Thymus (tissue), 2 donors: ENCODE measurements around the gene ZDHHC3. TPM values are rescaled to one million over a fixed set of nuclear protein-coding genes. Genes with fewer than 3 reads are reported as not detected.

ENCODE experiments used
- polyA plus RNA-seq: library from polyadenylated mRNA; stranded (reverse); fragments of 200-250 nt; gene quantifications from one replicate; pipeline ENCODE4 v1.2.3, GENCODE V29; 2013
- total RNA-seq: library from RNA; stranded (reverse); fragments of 120-200 nt; gene quantifications from one replicate; pipeline ENCODE4 v1.2.4, GENCODE V29; 2013
- donor health status: healthy.

The ZDHHC3 gene
- total and polyA plus RNA-seq, 2 donors = 24.3 to 33.1 TPM

Other genes with a start within 250 kb of the ZDHHC3 start
- gene ZNF501, start 246.5 kb downstream of the ZDHHC3 start, total RNA-seq = 4.2 TPM
- 3.1 TPM for gene ZNF501, start 246.5 kb downstream of the ZDHHC3 start, polyA plus RNA-seq
- gene KIAA1143, start 214.6 kb downstream of the ZDHHC3 start, total RNA-seq = 34.6 TPM
- gene KIAA1143, start 214.6 kb downstream of the ZDHHC3 start, polyA plus RNA-seq = 23.0 TPM
- gene KIF15, start 214.4 kb downstream of the ZDHHC3 start, total RNA-seq = 43.4 TPM
- 3.6 TPM for gene KIF15, start 214.4 kb downstream of the ZDHHC3 start, polyA plus RNA-seq
- 23.6 TPM for gene TMEM42, start 114.3 kb downstream of the ZDHHC3 start, total RNA-seq
- 49.0 TPM for gene TMEM42, start 114.3 kb downstream of the ZDHHC3 start, polyA plus RNA-seq
- gene TGM4, start 101.6 kb downstream of the ZDHHC3 start, total RNA-seq = 0.14 TPM
- gene TGM4, start 101.6 kb downstream of the ZDHHC3 start, polyA plus RNA-seq = 0.62 TPM
- gene EXOSC7, start 70 bp upstream of the ZDHHC3 start, total RNA-seq = 42.6 TPM
- 39.2 TPM for gene EXOSC7, start 70 bp upstream of the ZDHHC3 start, polyA plus RNA-seq
- 25.5 TPM for gene CLEC3B, start 50.1 kb upstream of the ZDHHC3 start, total RNA-seq
- gene CLEC3B, start 50.1 kb upstream of the ZDHHC3 start, polyA plus RNA-seq = 35.9 TPM
- gene CDCP1, start 170.2 kb upstream of the ZDHHC3 start, total RNA-seq = 0.52 TPM
- 2.3 TPM for gene CDCP1, start 170.2 kb upstream of the ZDHHC3 start, polyA plus RNA-seq